Neural cell (in vitro differentiated cells): ENCODE measurements around the gene C2orf49.
"Not testable (repeated sequence)": the region's sequence is repeated elsewhere in the genome, so short reads cannot be mapped to it uniquely, and the experiment has no call there.

ENCODE experiments used
- CTCF ChIP-seq: fragments of 450-650 bp; IDR thresholded peaks from 2 replicates; pipeline ENCODE4 v1.5.1; 2014; ENCODE audit warnings: antibody characterized with exemption, mild to moderate bottlenecking, moderate library complexity; ENCODE audit not compliant: poor library complexity, severe bottlenecking
- POLR2AphosphoS5 ChIP-seq: IDR thresholded peaks from 2 replicates; pipeline ENCODE4 v1.6.1; 2012
- RAD21 ChIP-seq: fragments of 450-650 bp; conservative IDR thresholded peaks from 2 replicates; pipeline ENCODE4 v1.6.1; 2014; ENCODE audit warnings: antibody characterized with exemption, mild to moderate bottlenecking, moderate library complexity
- REST ChIP-seq: IDR thresholded peaks from 2 replicates; pipeline ENCODE4 v1.6.1; 2012; ENCODE audit warnings: borderline replicate concordance
- SMC3 ChIP-seq: fragments of 450-650 bp; conservative IDR thresholded peaks from 2 replicates; pipeline ENCODE4 v1.6.1; 2014; ENCODE audit warnings: antibody characterized with exemption, mild to moderate bottlenecking, moderate library complexity; ENCODE audit not compliant: poor library complexity
- TAF1 ChIP-seq: IDR thresholded peaks from 2 replicates; pipeline ENCODE4 v1.6.1; 2012; ENCODE audit warnings: low read depth

- TF ChIP-seq CTCF, RAD21, TAF1, SMC3, POLR2AphosphoS5, REST: not testable (repeated sequence)
These were observed 10.1 kb upstream of the C2orf49 start for GRCh38 chr2:105327271-105327670.
